ELF-1 (cell line): ENCODE measurements around the gene EMID1.
A peak's percentile ranks its signal among the peaks of the same experiment; 100 is the strongest.

ENCODE experiments used
- DNase-seq: peaks from one replicate; pipeline ENCODE4 v3.0.0-alpha.2; 2016; ENCODE audit warnings: low read depth, low spot score

Gene EMID1

DNA sequence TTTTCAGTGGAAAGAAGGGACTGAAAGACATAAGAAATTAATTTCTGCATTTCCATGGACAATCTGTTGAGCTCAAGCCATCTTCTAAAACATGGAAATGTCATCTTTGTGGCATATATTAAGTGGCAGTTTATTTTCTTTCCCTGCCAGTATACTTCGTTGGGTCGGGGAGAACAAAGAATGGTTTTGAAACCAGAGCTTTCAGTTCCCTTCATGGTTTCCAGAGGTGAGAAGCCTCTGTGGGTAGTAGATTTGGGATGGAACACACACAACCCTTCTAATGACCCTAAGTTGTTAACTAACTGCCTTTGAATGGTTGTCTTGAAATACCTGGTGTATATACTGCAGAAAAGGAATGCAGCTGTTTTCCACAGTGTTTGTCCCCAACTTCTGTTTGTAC, 83.1 kb downstream of the EMID1 start:
- no peak for DNase-seq

DNA sequence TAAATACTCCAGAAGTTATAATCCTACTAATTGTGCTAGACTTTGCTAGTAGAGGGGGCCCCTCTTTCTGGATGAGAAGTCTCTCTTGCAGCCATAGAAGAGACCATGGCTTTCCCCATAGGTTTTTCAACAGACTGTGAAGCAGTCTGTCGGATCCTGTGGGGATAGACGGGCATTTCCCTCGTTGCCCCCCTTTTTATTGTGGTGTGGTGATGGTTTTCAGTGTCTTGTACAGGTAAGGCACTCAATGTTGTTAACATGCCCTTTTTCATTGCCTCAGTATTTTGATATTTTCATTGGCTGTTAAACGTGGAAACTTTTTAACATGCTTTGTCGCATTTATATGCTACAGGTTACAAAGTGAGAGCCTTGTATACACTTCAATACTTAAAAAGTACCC, 84.4 kb downstream of the EMID1 start:
- no peak for DNase-seq

DNA sequence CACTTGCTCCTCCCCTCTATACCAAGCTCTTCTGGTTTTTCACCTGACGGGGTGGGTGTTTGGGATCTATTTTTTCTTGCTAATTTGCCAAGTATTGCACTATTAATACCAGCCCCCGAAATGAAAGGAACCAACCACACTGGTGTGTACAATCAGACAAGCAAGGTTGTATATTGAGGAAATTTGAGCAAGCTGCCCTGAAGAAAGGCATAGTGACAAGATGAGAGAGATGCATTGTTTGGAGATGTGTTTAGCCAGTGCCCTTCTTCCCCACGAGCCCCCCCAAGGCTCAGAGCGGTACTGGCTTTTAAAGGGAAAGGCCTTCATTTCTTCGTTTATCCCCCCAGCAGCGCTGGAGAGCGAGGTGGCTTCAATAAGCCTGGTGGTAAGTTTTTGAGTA, 85.5 kb downstream of the EMID1 start:
- DNase-seq: peak; percentile 13

DNA sequence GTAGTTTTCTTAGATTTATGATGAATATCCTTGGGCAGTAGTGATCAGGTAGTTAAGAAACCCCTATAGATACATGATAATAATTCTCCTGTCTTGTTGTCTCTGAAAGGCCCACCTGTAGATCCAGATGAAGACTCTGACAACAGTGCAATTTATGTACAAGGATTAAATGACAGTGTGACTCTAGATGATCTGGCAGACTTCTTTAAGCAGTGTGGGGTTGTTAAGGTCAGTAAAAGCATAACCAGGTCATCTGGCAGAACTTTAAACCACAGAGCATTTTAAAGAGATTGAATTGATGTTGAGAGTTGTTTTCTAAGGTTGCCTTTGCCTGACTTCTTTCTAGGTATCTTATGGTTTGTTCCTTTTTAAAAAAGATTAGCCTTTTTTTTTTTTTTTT, 86.7 kb downstream of the EMID1 start:
- DNase-seq: no peak

DNA sequence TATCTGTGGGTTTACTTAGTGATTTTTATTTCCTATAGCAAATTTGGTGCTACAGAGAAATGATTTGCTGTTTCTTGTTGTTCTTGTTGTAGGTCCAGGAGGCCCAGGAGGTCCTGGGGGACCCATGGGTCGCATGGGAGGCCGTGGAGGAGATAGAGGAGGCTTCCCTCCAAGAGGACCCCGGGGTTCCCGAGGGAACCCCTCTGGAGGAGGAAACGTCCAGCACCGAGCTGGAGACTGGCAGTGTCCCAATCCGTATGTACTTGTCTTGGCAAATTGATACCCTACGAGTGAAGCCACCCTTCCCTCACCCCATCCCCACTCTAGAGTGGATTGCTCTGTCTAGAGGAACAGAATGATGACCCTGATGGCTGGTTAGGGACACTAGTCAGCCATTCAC, 92.9 kb downstream of the EMID1 start:
- DNase-seq: no peak

DNA sequence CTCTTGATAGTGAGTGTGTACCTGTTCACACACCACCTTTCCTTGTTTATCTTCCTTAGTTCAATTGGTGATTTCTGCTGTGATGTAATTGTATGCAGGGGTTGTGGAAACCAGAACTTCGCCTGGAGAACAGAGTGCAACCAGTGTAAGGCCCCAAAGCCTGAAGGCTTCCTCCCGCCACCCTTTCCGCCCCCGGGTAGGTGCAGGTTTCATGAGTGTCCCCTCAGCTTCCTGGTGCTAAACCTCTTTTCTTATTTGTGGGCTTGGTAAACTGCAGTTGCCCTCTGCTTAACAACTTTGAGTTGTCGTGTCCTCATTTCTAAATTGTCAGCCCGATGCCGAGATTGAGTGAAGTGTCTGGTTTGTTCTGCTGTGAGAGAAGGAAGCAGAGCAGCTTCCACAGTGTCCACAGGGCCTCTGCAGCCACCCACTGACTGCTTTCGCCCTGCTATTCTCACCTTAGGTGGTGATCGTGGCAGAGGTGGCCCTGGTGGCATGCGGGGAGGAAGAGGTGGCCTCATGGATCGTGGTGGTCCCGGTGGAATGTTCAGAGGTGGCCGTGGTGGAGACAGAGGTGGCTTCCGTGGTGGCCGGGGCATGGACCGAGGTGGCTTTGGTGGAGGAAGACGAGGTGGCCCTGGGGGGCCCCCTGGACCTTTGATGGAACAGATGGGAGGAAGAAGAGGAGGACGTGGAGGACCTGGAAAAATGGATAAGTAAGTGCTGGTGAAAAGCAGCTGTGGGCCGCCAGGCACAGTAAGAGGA, 93.6 kb downstream of the EMID1 start:
- DNase-seq: no peak

DNA sequence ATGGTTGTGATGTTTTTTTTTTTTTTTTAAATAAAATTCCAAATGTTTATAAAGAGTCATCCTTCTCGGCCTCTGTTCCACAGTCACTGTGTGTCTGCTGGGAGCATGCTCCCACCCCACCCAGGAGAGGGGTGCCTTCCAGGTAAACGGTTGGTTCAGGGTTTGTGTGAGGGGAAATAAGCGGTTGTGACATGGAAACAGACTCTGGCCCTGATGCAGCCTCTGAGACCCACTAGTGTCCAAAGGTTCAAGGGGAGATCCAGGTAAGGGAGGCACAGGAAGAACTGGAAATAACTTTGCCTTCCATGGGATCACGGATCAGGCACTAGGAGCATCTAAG, 94.7 kb downstream of the EMID1 start:
- DNase-seq: no peak

DNA sequence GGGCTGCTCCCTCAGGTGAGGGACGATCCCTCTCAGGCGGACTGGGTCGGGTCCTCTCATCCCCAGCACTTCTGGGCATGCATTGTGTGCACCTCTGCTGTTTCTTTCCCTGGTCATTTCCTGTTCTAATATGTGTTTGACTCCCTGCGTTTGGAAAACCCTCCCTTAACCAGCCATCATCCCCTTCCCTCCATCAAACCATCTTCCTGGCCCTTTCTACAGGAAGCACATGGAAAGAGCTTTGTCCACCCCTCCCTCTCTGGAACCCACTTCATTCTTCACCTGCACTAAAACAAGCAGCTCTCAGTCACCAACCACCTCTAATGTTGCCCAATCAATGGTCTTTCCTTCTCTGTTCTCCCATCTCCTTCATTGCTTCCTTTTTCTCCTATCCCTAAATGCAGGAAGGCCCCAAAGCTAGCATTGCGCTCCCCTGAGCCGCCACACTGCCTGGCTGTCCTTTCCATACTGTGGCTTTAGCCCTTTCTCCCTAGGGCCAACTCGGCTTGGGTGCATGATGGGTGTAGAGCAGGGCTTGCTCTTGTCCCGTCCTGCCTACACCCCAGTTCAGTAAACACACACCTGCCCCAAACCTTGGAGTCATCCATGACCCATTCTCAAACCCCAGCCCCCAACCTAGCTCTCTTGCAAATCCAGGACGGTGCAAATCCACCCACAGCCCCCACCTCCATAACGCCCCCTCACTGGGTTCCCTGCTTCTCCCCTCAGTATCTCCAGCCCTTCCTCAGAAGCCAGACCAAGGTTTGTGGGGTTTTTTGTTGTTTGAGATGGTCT, 95.3 kb downstream of the EMID1 start:
- no peak for DNase-seq

DNA sequence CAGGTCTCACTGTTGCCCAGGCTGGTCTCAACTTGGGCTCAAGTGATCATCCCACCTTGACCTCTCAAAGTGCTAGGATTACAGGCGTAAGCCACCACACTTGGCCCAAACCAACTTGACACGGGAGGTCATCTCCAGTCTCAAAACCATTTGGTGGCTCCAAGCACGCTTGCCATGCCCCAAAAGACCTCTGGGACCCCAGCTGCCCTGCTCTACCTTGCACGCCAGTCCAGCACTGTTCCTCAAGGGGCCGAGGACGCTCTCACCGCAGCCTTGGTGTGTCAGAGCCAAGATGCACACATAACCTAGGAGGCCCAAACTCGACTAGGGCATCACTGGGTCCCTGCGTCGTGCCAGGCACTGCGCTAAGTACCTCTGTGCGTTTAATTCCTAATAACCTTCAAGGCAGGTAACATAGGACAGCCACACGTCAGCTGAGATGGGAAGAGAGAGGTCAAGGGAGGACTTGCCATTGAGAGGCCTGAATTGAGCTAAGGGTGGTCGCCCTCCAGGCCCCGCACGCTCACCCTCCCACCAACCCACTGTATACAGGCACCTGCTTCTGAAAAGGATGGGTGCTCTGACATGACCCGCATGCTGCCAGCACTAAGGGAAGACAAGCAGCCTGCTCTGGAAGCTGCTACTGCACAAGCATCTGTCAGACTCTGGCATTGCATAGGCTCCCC, 96.2 kb downstream of the EMID1 start:
- DNase-seq: no peak

DNA sequence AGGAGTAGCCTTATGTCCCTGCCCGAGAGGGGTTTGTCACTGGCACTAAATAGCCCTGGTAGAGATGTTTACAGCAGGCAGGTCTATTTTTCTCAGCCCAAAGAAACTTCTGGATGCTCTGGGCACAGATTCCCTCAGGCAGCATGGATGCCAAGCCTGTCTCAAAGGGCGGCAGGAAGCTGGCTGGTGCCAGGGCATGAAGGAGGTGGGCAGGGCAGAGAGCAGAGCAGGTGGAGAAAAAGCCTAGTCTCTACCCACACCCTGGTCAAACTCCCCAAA, 96.6 kb downstream of the EMID1 start:
- DNase-seq: no peak

DNA sequence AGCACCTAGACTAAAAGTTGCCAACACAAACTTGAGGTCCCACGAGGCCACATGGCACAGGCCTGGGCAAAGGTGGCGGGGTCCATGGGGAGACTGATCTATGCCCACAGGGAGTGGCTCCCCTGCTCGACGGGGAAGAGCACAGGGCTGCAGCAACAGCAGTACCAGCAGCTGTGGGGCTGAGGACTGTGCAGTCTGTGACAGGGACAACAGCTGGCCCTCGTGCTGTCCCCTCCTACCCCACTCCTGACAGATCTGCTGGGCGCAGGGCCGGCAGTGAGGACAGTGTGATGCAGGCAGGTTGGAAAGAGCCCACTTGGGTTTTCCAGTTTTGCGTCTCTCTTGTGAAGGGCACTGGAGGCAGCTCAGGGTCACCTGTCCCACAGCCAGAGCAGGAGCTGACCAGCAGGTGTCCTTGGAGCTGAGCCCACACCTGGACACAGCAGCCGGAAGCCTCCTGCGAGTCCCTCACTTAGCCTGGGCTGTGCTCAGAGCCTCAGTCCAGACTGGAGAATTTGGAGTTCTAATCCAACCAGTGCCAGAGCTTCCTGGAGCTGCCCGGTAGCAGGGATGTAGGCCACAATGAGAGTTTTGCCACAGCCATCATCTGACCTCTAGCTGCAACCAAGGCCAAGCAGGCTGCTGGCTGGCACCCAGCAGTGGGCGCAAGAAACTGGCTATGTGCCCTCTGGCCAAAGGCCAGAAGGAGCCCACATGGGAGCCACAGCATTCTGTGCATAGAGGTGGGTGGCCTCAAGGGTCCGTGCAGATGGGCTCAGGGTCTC, 97.2 kb downstream of the EMID1 start:
- DNase-seq: no peak

DNA sequence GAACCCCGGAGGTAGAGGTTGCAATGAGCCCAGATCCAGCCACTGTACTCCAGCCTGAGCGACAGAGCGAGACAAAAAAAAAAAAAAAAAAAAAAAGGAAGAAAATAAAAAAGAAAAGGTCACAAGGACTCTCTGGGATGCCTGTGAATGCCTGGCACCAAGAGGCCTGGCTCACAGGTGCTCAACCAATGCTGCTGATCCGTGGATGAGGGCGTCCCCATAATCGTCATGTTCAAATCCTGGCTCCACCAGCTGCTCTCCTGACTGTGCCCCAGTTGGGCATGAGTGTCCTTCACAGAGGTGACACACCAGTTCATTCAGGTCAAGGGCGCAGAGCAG, 100.1 kb downstream of the EMID1 start:
- DNase-seq: no peak

DNA sequence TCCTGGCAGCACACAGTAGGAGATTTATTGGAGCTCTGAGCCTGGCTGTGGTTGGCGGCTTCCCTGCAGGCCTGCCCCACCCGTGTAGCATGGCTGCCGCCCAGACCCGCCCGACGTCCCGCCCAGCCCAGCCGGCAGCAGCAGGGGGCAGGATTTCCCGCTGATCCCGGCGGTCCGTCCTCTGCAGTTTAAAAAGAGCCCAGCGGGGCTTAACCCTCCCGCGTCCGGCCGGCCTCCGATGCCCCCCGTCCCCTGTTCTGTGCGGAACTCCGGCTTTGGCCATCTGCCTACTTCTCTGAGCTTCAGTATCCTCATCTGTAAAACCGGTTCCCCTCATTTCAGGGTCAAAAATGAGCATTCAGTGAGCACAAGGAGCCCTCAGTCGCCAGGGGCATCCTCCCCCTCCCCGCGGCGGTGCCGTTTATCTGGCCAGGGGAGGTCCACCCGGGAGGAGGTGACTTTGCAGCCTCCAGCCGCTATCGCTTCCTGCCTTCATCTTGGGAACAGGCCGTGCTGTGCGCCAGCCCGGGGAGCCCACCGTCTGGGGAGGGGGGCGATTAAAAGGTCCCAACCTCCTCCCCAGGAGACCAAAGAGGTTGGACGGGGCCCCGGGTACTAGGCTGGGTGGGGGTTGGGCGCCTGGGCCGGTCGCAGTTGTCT, 100.6 kb downstream of the EMID1 start, which contains the start of gene GAS2L1:
GAS2L1 (plus strand) TSS at position 476 of the 660 bp plus-strand sequence. CDS start 1,456 bp downstream, outside the sequence.
- peak; percentile 92 for DNase-seq

DNA sequence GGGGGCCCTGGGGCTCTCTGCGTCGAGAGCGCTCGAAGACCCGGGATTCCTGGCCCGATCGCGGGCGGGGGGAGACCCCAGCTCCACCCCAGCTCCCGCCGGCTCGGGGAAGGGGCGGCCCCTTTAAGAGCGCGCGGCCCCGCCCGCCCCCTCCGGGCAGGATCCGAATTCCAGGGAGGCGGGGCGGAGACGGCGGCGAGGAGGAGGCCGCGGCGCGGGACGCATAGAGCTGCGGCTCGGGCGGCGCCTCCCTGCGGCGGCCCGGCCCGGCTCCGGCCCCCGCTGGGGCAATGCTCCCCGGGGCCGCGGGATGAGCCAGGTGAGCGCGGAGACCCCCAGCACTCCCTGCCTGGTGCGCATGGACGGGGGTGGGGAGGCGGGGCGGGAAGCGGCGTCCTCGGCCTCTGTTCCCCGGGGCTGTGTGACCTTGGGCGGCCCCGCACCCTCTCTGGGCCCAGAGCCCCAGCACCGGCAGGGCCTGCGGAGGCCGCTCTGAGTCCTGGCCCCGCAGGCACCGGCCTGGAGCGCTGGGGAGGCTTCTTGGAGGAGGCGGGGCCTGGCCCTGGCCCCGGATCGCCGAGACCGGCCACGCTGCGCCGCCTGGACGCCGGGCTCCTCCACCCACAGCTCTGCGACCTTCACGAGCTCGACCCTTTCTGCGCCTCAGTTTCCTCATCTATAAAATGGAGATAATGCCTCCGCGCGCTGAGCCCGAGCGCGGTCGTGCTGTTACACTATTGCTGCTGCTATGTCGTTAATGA, 101.3 kb downstream of the EMID1 start:
- peak; percentile 94 for DNase-seq

DNA sequence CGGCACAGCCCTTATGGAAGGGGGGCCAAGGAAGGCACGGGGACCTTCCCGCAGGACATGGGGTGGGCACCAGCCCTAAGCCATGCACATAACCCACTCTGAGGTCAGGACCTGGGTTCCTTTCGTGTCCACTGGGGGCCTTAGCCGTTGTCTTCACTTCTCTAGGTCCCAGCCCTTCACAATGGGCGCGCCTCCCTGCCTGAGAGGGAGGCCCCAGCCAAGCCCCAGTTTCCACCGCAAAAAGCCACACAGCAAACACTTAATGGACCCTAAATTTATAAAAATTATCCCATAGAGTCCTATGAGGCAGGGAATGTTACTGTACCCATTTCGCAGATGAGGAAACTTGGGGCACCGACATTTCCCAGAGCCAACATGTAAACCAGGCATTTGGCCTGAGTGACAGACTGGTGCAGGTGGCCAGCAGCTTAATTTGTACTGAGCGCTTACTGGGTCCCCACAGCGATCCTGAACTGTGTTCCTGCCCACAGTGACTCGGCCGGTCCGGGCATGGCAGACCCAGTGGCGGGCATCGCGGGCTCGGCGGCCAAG, 102.0 kb downstream of the EMID1 start:
- DNase-seq: no peak

DNA sequence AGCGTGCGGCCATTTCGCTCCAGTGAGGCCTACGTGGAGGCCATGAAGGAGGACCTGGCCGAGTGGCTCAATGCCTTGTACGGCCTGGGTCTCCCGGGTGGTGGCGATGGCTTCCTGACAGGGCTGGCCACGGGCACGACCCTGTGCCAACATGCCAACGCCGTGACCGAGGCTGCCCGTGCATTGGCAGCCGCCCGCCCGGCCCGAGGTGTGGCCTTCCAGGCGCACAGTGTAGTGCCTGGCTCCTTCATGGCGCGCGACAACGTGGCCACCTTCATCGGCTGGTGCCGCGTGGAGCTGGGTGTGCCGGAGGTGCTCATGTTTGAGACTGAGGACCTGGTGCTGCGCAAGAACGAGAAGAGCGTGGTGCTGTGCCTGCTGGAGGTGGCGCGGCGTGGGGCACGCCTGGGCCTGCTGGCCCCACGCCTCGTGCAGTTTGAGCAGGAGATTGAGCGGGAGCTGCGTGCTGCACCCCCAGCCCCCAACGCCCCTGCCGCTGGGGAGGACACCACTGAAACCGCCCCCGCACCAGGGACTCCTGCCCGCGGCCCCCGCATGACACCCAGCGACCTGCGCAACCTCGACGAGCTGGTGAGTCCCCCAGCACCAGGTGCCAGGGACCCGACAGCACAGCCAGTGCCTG, 102.6 kb downstream of the EMID1 start:
- no peak for DNase-seq

DNA sequence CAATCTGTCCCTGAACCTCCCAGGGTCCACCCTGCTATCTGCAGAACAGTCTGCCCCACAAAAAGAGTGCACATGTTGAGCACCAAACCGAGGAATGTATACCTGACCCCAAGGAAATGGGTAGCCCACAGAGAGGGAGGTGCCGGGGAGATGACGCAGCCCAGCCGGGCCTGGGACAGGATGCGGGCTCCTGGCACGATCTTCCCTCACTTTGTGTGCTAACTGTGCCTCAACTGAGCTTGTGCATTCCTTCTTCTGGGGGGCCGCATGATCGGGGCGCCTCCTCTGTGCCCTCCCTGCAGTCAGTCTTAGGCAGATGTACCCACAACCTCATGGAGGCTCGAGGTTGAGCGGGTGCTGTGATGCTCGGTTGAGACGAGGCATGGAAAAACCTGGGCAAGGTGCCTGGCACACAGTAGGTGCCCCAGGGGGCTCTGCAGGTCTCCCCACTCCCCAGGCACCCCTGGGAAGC, 103.1 kb downstream of the EMID1 start:
- no peak for DNase-seq
